Measurements from ENCODE around the gene ATP9B.
A peak's percentile ranks its signal among the peaks of the same experiment; 100 is the strongest.

ATP9B gene

GRCh38 chr18:79068937-79069716 is at the start of gene ATP9B:
Gene ATP9B, plus strand, starts transcription at chr18:79069394. Its CDS starts 17 bp downstream, at chr18:79069411.
- peak within 1 kb of the TSS; percentile 99 for H3K4me3 ChIP-seq (ENCODE audit: low read length)
- TF ChIP-seq ZNF274 (IDR thresholded peaks at IDR 0.05; ENCODE audit: low read depth, low read length) = no peak

GRCh38 chr18:79019881-79020280 is 49.3 kb upstream of the ATP9B start:
- H3K4me3 ChIP-seq (ENCODE audit: low read length) = no peak overlapping the region
- TF ChIP-seq ZNF274 (IDR thresholded peaks at IDR 0.05; ENCODE audit: low read depth, low read length) = no peak

GRCh38 chr18:79022603-79023002 is 46.6 kb upstream of the ATP9B start:
- H3K4me3 ChIP-seq (ENCODE audit: low read length) = no peak overlapping the region
- no peak for TF ChIP-seq ZNF274 (IDR thresholded peaks at IDR 0.05; ENCODE audit: low read depth, low read length)

- H3K4me3 ChIP-seq (ENCODE audit: low read length) = no peak overlapping the region
- TF ChIP-seq ZNF274 (IDR thresholded peaks at IDR 0.05; ENCODE audit: low read depth, low read length) = no peak
These were observed 42.7 kb upstream of the ATP9B start for GRCh38 chr18:79026491-79026890.

GRCh38 chr18:79030680-79031079 is 38.5 kb upstream of the ATP9B start:
- H3K4me3 ChIP-seq (ENCODE audit: low read length) = no peak overlapping the region
- no peak for TF ChIP-seq ZNF274 (IDR thresholded peaks at IDR 0.05; ENCODE audit: low read depth, low read length)

- no peak for TF ChIP-seq ZNF274 (IDR thresholded peaks at IDR 0.05; ENCODE audit: low read depth, low read length)
- H3K4me3 ChIP-seq (ENCODE audit: low read length) = no peak overlapping the region
These were observed 26.9 kb upstream of the ATP9B start for GRCh38 chr18:79042276-79042675.

- no peak overlapping the region for H3K4me3 ChIP-seq (ENCODE audit: low read length)
- TF ChIP-seq ZNF274 (IDR thresholded peaks at IDR 0.05; ENCODE audit: low read depth, low read length) = no peak
These were observed 25.9 kb upstream of the ATP9B start for GRCh38 chr18:79043288-79043687.

- no peak overlapping the region for H3K4me3 ChIP-seq (ENCODE audit: low read length)
- no peak for TF ChIP-seq ZNF274 (IDR thresholded peaks at IDR 0.05; ENCODE audit: low read depth, low read length)
These were observed 22.7 kb upstream of the ATP9B start for GRCh38 chr18:79046522-79046921.

GRCh38 chr18:79047556-79048244 is 21.5 kb upstream of the ATP9B start:
- H3K4me3 ChIP-seq (ENCODE audit: low read length) = no peak overlapping the region
- TF ChIP-seq ZNF274 (IDR thresholded peaks at IDR 0.05; ENCODE audit: low read depth, low read length) = no peak

- H3K4me3 ChIP-seq (ENCODE audit: low read length) = no peak overlapping the region
- no peak for TF ChIP-seq ZNF274 (IDR thresholded peaks at IDR 0.05; ENCODE audit: low read depth, low read length)
These were observed 21.0 kb upstream of the ATP9B start for GRCh38 chr18:79048245-79048632.

- H3K4me3 ChIP-seq (ENCODE audit: low read length) = no peak overlapping the region
- TF ChIP-seq ZNF274 (IDR thresholded peaks at IDR 0.05; ENCODE audit: low read depth, low read length) = no peak
These were observed 19.7 kb upstream of the ATP9B start for GRCh38 chr18:79049506-79049905.

- TF ChIP-seq ZNF274 (IDR thresholded peaks at IDR 0.05; ENCODE audit: low read depth, low read length) = no peak
- no peak overlapping the region for H3K4me3 ChIP-seq (ENCODE audit: low read length)
These were observed 19.2 kb upstream of the ATP9B start for GRCh38 chr18:79050005-79050404.

GRCh38 chr18:79056827-79057367 is 12.3 kb upstream of the ATP9B start:
- no peak overlapping the region for H3K4me3 ChIP-seq (ENCODE audit: low read length)
- no peak for TF ChIP-seq ZNF274 (IDR thresholded peaks at IDR 0.05; ENCODE audit: low read depth, low read length)

GRCh38 chr18:79058007-79058406 is 11.2 kb upstream of the ATP9B start:
- H3K4me3 ChIP-seq (ENCODE audit: low read length) = no peak overlapping the region

GRCh38 chr18:79062806-79063205 is 6.4 kb upstream of the ATP9B start:
- no peak overlapping the region for H3K4me3 ChIP-seq (ENCODE audit: low read length)
- TF ChIP-seq ZNF274 (IDR thresholded peaks at IDR 0.05; ENCODE audit: low read depth, low read length) = no peak

More at GRCh38 chr18:79058007-79058406, 11.2 kb upstream of the ATP9B start:
- TF ChIP-seq ZNF274 (IDR thresholded peaks at IDR 0.05; ENCODE audit: low read depth, low read length) = no peak

Measured in GM08714 (cell line).